NOMO-1 (cell line): ENCODE results near the gene IL20RA.

Source experiments
- DNase-seq, 2 experiments: peaks; one replicate each; lab custom pipeline; 2025; ENCODE audit not compliant: unreplicated experiment in 2 of 2; lab: John Stamatoyannopoulos, UW

The IL20RA gene

GRCh38 chr6:137011406-137011805 is 33.4 kb downstream of the IL20RA start:
- no peak for DNase-seq

- DNase-seq = no peak
Observed at GRCh38 chr6:137010128-137010718, 34.5 kb downstream of the IL20RA start.

- no peak for DNase-seq
Observed at GRCh38 chr6:137008204-137008603, 36.6 kb downstream of the IL20RA start.

- DNase-seq = no peak
Observed at GRCh38 chr6:137006056-137006455, 38.7 kb downstream of the IL20RA start.

GRCh38 chr6:137005073-137005472 is 39.7 kb downstream of the IL20RA start:
- DNase-seq = no peak

- DNase-seq = no peak
Observed at GRCh38 chr6:137002505-137002904, 42.3 kb downstream of the IL20RA start.

- no peak for DNase-seq
Observed at GRCh38 chr6:137001977-137002302, 42.8 kb downstream of the IL20RA start.

GRCh38 chr6:137001299-137001976 is 43.3 kb downstream of the IL20RA start:
- DNase-seq = no peak

- no peak for DNase-seq
Observed at GRCh38 chr6:137000825-137001224, 43.9 kb downstream of the IL20RA start.

- DNase-seq = no peak
Observed at GRCh38 chr6:136995521-136995920, 49.2 kb downstream of the IL20RA start.

- DNase-seq = no peak
Observed at GRCh38 chr6:136994782-136995181, 50.0 kb downstream of the IL20RA start.

GRCh38 chr6:136992113-136992512 is 52.7 kb downstream of the IL20RA start:
- DNase-seq = no peak

- DNase-seq = peak in 1 of 2 experiments; percentile 10
Observed at GRCh38 chr6:136991646-136992045, 53.1 kb downstream of the IL20RA start.

- DNase-seq = no peak
Observed at GRCh38 chr6:136990754-136991153, 54.0 kb downstream of the IL20RA start.

- DNase-seq = no peak
Observed at GRCh38 chr6:136990242-136990578, 54.6 kb downstream of the IL20RA start.

- DNase-seq = no peak
Observed at GRCh38 chr6:136989571-136990241, 55.1 kb downstream of the IL20RA start.

GRCh38 chr6:136987526-136987925 is 57.2 kb downstream of the IL20RA start:
- no peak for DNase-seq

GRCh38 chr6:136985502-136985901 is 59.3 kb downstream of the IL20RA start:
- DNase-seq = no peak

- no peak for DNase-seq
Observed at GRCh38 chr6:136984578-136984977, 60.2 kb downstream of the IL20RA start.

GRCh38 chr6:136983687-136984086 is 61.1 kb downstream of the IL20RA start:
- DNase-seq = no peak

- DNase-seq = no peak
Observed at GRCh38 chr6:136982928-136983327, 61.8 kb downstream of the IL20RA start.

- no peak for DNase-seq
Observed at GRCh38 chr6:136980070-136980469, 64.7 kb downstream of the IL20RA start.
